Tibial nerve (tissue), 3 donors: ENCODE data around the gene ADAT3.

ENCODE experiments used
- POLR2A ChIP-seq, 2 donors: fragments of 450-650 bp; IDR thresholded peaks; one replicate each; pipeline ENCODE4 v1.6.1; 2017; ENCODE audit warnings: antibody characterized with exemption in 2 of 2, mild to moderate bottlenecking in 2 of 2, moderate library complexity in 2 of 2
- TF ChIP-seq, protein P1 (sequence below), 5 experiments: fragments of 200-600 bp in 3 of 5; fragments of 450-650 bp in 2 of 5; sonication (generic) in 3 of 5; IDR thresholded peaks; one replicate each; pipeline ENCODE4 v1.5.1; 2016 to 2019; ENCODE audit warnings: antibody characterized with exemption in 5 of 5, mild to moderate bottlenecking in 3 of 5, moderate library complexity in 2 of 5

DNA sequence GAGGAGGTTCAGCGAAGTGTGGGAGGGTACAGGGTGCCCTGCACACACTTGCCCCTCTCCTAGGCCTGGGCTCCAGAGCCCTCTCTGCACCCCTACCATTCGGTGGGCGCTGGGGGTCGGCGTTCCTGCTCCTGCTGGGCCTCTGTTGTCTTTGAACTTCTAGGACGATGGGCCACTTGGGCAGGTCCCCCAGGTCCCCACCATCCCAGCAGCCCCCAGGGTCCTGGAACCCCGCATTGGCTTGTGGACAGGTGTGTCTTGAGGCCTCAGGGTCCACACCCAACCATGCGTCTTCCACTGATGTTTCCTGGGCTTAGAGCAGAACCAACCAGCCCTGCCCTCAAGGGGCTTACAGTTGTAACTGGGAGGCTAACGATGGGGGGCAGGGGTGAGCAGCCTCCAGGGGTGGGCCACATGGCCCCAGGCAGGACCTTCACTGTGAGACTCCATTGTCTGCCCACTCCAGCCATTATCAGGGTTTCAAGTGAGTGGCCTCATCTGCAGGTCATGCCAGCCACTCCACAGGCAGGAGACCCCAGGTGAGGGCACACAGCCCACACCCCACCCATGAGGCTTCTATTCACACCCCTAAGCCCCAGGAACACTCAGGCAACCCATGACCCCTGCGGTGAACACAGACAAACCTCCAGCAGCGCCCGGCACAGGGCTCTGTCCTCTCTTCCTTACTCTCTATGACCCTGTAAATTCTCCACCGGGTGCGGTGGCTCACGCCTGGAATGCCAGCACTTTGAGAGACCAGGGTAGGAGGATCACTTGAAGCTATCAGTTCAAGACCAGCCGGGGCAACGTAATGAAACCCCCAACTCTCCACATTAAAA lies 39.8 kb upstream of the ADAT3 start:
- TF ChIP-seq, protein P1, sequence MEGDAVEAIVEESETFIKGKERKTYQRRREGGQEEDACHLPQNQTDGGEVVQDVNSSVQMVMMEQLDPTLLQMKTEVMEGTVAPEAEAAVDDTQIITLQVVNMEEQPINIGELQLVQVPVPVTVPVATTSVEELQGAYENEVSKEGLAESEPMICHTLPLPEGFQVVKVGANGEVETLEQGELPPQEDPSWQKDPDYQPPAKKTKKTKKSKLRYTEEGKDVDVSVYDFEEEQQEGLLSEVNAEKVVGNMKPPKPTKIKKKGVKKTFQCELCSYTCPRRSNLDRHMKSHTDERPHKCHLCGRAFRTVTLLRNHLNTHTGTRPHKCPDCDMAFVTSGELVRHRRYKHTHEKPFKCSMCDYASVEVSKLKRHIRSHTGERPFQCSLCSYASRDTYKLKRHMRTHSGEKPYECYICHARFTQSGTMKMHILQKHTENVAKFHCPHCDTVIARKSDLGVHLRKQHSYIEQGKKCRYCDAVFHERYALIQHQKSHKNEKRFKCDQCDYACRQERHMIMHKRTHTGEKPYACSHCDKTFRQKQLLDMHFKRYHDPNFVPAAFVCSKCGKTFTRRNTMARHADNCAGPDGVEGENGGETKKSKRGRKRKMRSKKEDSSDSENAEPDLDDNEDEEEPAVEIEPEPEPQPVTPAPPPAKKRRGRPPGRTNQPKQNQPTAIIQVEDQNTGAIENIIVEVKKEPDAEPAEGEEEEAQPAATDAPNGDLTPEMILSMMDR (IDR thresholded peaks at IDR 0.05): no peak
- no peak for TF ChIP-seq POLR2A (IDR thresholded peaks at IDR 0.05)
